Thoracic aorta (tissue), 2 donors: ENCODE measurements around the gene IER5L. TPM values are rescaled to one million over a fixed set of nuclear protein-coding genes. Genes with fewer than 3 reads are reported as not detected.

Experiments used
- ATAC-seq: fragments of 150-250 bp; one replicate; pipeline ENCODE4 v1.8.0; 2017; ENCODE audit warnings: low read depth; ENCODE audit not compliant: insufficient number of reproducible peaks, low FRiP score
- DNase-seq: peaks from one replicate; pipeline ENCODE4 v3.0.0-alpha.2; 2020; ENCODE audit warnings: low spot score
- H3K27ac ChIP-seq, 2 donors: fragments of 200-600 bp; sonication (generic); 1 replicate in 1 of 2; 2 replicates in 1 of 2; pipeline ENCODE4 v1.5.1; 2016; ENCODE audit warnings: mild to moderate bottlenecking in 2 of 2, moderate library complexity in 2 of 2
- H3K27me3 ChIP-seq: fragments of 200-600 bp; sonication (generic); replicated peaks from 2 replicates; pipeline ENCODE4 v1.6.0; 2016; ENCODE audit warnings: mild to moderate bottlenecking; ENCODE audit not compliant: insufficient read depth
- H3K36me3 ChIP-seq: fragments of 200-600 bp; sonication (generic); one replicate; pipeline ENCODE4 v1.5.1; 2016
- H3K4me1 ChIP-seq, 2 donors: fragments of 200-600 bp; sonication (generic); 1 replicate in 1 of 2; 2 replicates in 1 of 2; pipeline versions ENCODE4 v1.5.1 to v1.6.0; 2016; ENCODE audit warnings: low read depth in 2 of 2, mild to moderate bottlenecking in 1 of 2; ENCODE audit not compliant: control insufficient read depth in 1 of 2
- H3K4me3 ChIP-seq: fragments of 200-600 bp; sonication (generic); 2 replicates; pipeline ENCODE4 v1.5.1; 2016; ENCODE audit warnings: mild to moderate bottlenecking
- H3K9me3 ChIP-seq: fragments of 200-600 bp; sonication (generic); 2 replicates; pipeline ENCODE4 v1.5.1; 2016
- CTCF ChIP-seq: fragments of 200-600 bp; sonication (generic); IDR thresholded peaks from one replicate; pipeline ENCODE4 v1.5.1; 2019; ENCODE audit warnings: antibody characterized with exemption
- total RNA-seq, 2 donors: library from RNA; depleted of rRNA; stranded (reverse); fragments of >200 nt; gene quantifications; one replicate each; pipeline versions ENCODE4 v1.1.0 to v1.2.3, GENCODE V29; 2016

IER5L gene
- total RNA-seq, 2 donors from 2014 or later = 65.4 to 81.2 TPM

GRCh38 chr9:129139233-129139992 lies 38.6 kb downstream of the IER5L start:
- Histone ChIP-seq H3K36me3 (peaks cover 16% of the 10 kb centered on the region), H3K4me1 (peaks cover 57 to 73% of the 10 kb centered on the region in 2 donors), H3K9me3 (no peaks in the 10 kb centered on the region), H3K27me3 (no peaks in the 10 kb centered on the region), H3K4me3 (peak overlapping the region; percentile 76), H3K27ac (peak overlapping the region; percentile 100)
- TF ChIP-seq CTCF = peak; percentile 97
- peak; percentile 41 for ATAC-seq
- peak; percentile 72 for DNase-seq

GRCh38 chr9:129138476-129139232 lies 39.4 kb downstream of the IER5L start:
- peak; percentile 58 for ATAC-seq
- H3K4me1 ChIP-seq = peaks cover 52 to 65% of the 10 kb centered on the region in 2 donors
- H3K4me3 ChIP-seq = peak overlapping the region; percentile 76
- peak overlapping the region; percentile 100 for H3K27ac ChIP-seq
- H3K27me3 ChIP-seq = no peaks in the 10 kb centered on the region
- TF ChIP-seq CTCF = no peak
- H3K9me3 ChIP-seq = no peaks in the 10 kb centered on the region
- no peak for DNase-seq
- peaks cover 21% of the 10 kb centered on the region for H3K36me3 ChIP-seq

GRCh38 chr9:129138144-129138462 lies 40.0 kb downstream of the IER5L start:
- peak overlapping the region; percentile 76 for H3K4me3 ChIP-seq
- peak overlapping the region; percentile 100 for H3K27ac ChIP-seq
- no peak for TF ChIP-seq CTCF
- H3K27me3 ChIP-seq = no peaks in the 10 kb centered on the region
- no peak for DNase-seq
- H3K4me1 ChIP-seq = peaks cover 46 to 60% of the 10 kb centered on the region in 2 donors
- no peaks in the 10 kb centered on the region for H3K9me3 ChIP-seq
- peaks cover 22% of the 10 kb centered on the region for H3K36me3 ChIP-seq
- ATAC-seq = no peak

GRCh38 chr9:129137292-129138143 lies 40.5 kb downstream of the IER5L start:
- H3K27ac ChIP-seq = peak overlapping the region; percentile 100
- DNase-seq (no peak), ATAC-seq (no peak)
- no peak for TF ChIP-seq CTCF
- H3K27me3 ChIP-seq = no peaks in the 10 kb centered on the region
- H3K9me3 ChIP-seq = no peaks in the 10 kb centered on the region
- no peak overlapping the region for H3K4me3 ChIP-seq
- peaks cover 22% of the 10 kb centered on the region for H3K36me3 ChIP-seq
- peaks cover 40 to 54% of the 10 kb centered on the region in 2 donors for H3K4me1 ChIP-seq
